ENCODE measurements around the gene DEUP1.
"Not testable (repeated sequence)": the region's sequence is repeated elsewhere in the genome, so short reads cannot be mapped to it uniquely, and the experiment has no call there.

The DEUP1 gene

GRCh38 chr11:93330446-93330984 lies at the start of gene DEUP1:
DEUP1 (plus strand) TSS chr11:93330742; CDS start chr11:93332260, 1,518 bp downstream.
- no peak for DNase-seq

- DNase-seq = no peak
Observed at GRCh38 chr11:93285430-93285829, 45.1 kb upstream of the DEUP1 start.

GRCh38 chr11:93287434-93287833 lies 43.1 kb upstream of the DEUP1 start:
- DNase-seq = no peak

GRCh38 chr11:93288079-93288478 lies 42.5 kb upstream of the DEUP1 start:
- no peak for DNase-seq

- DNase-seq = no peak
Observed at GRCh38 chr11:93288767-93289166, 41.8 kb upstream of the DEUP1 start.

- no peak for DNase-seq
Observed at GRCh38 chr11:93289782-93290463, 40.6 kb upstream of the DEUP1 start.

GRCh38 chr11:93291110-93291509 lies 39.4 kb upstream of the DEUP1 start:
- DNase-seq = no peak

GRCh38 chr11:93291898-93292297 lies 38.6 kb upstream of the DEUP1 start:
- no peak for DNase-seq

GRCh38 chr11:93295921-93296575 lies 34.5 kb upstream of the DEUP1 start:
- peak; percentile 5 for DNase-seq

GRCh38 chr11:93303689-93304088 lies 26.9 kb upstream of the DEUP1 start:
- no peak for DNase-seq

- not testable (repeated sequence) for DNase-seq
Observed at GRCh38 chr11:93314399-93314798, 16.1 kb upstream of the DEUP1 start.

- no peak for DNase-seq
Observed at GRCh38 chr11:93319224-93319839, 11.2 kb upstream of the DEUP1 start.

- DNase-seq = no peak
Observed at GRCh38 chr11:93320230-93320629, 10.3 kb upstream of the DEUP1 start.

- DNase-seq = no peak
Observed at GRCh38 chr11:93322207-93322606, 8.3 kb upstream of the DEUP1 start.

GRCh38 chr11:93323747-93324146 lies 6.8 kb upstream of the DEUP1 start:
- no peak for DNase-seq

- no peak for DNase-seq
Observed at GRCh38 chr11:93324500-93324899, 6.0 kb upstream of the DEUP1 start.

- no peak for DNase-seq
Observed at GRCh38 chr11:93326681-93327080, 3.9 kb upstream of the DEUP1 start.

- peak; percentile 4 for DNase-seq
Observed at GRCh38 chr11:93329936-93330445, 551 bp upstream of the DEUP1 start.

- DNase-seq = no peak
Observed at GRCh38 chr11:93340223-93340622, 9.7 kb downstream of the DEUP1 start.

GRCh38 chr11:93344855-93345333 lies 14.4 kb downstream of the DEUP1 start:
- DNase-seq = no peak

GRCh38 chr11:93348930-93349329 lies 18.4 kb downstream of the DEUP1 start:
- no peak for DNase-seq

- no peak for DNase-seq
Observed at GRCh38 chr11:93350835-93351234, 20.3 kb downstream of the DEUP1 start.

GRCh38 chr11:93359396-93359795 lies 28.9 kb downstream of the DEUP1 start:
- no peak for DNase-seq

- no peak for DNase-seq
Observed at GRCh38 chr11:93361435-93361834, 30.9 kb downstream of the DEUP1 start.
